ENCODE results near the gene PRDX5.

PRDX5 gene

GRCh38 chr11:64268893-64269539 lies 48.9 kb upstream of the PRDX5 start:
- TF ChIP-seq KLF8 (tag by site-specific recombination; IDR thresholded peaks at IDR 0.05) (peak; percentile 20; the same call in 1 of the 2 replicates), CTCF (tag by site-specific recombination; IDR thresholded peaks at IDR 0.05) (no peak), ZNF529 (tag by site-specific recombination; IDR thresholded peaks at IDR 0.05; ENCODE audit: insufficient replicate concordance) (no peak), ZNF366 (tag by site-specific recombination; conservative IDR thresholded peaks at IDR 0.05) (0 out of 2 replicates have a peak, but pooled peaks have one; percentile 14), SP3 (tag by site-specific recombination; IDR thresholded peaks at IDR 0.05) (peak; percentile 53; the same call in 1 of the 2 replicates), ZNF311 (tag by site-specific recombination; IDR thresholded peaks at IDR 0.05; ENCODE audit: borderline replicate concordance) (no peak), SETDB1 (IDR thresholded peaks at IDR 0.05; ENCODE audit: insufficient read length, low read length) (no peak), BCL11A (tag by site-specific recombination; IDR thresholded peaks at IDR 0.05; ENCODE audit: low read depth) (peak; percentile 37; the same call in 1 of the 2 replicates), ZBTB17 (tag by site-specific recombination; IDR thresholded peaks at IDR 0.05) (0 out of 2 replicates have a peak, but pooled peaks have one; percentile 45), ZNF341 (tag by site-specific recombination; IDR thresholded peaks at IDR 0.05; ENCODE audit: low read depth) (0 out of 2 replicates have a peak, but pooled peaks have one; percentile 49), ZBTB48 (tag by site-specific recombination; IDR thresholded peaks at IDR 0.05) (0 out of 2 replicates have a peak, but pooled peaks have one; percentile 8), ZNF133 (tag by site-specific recombination; IDR thresholded peaks at IDR 0.05) (no peak), ZNF362 (tag by site-specific recombination; IDR thresholded peaks at IDR 0.05) (no peak), ZNF580 (tag by site-specific recombination; IDR thresholded peaks at IDR 0.05) (peak; percentile 98), ATF2 (tag by site-specific recombination; IDR thresholded peaks at IDR 0.05; ENCODE audit: low read depth) (no peak), YY2 (tag by site-specific recombination; IDR thresholded peaks at IDR 0.05) (no peak), ZNF354C (tag by site-specific recombination; IDR thresholded peaks at IDR 0.05; ENCODE audit: borderline replicate concordance, low read depth) (no peak), ZBTB20 (tag by site-specific recombination; IDR thresholded peaks at IDR 0.05) (peak; percentile 94), ZBTB11 (tag by site-specific recombination; conservative IDR thresholded peaks at IDR 0.05; ENCODE audit: low read depth) (0 out of 2 replicates have a peak, but pooled peaks have one; percentile 11), ZNF600 (tag by site-specific recombination; IDR thresholded peaks at IDR 0.05) (peak; percentile 89), ZNF16 (tag by site-specific recombination; IDR thresholded peaks at IDR 0.05; ENCODE audit: low read depth) (0 out of 2 replicates have a peak, but pooled peaks have one; percentile 13), GLIS1 (tag by site-specific recombination; IDR thresholded peaks at IDR 0.05) (no peak), MEIS1 (CRISPR knock-in tag; IDR thresholded peaks at IDR 0.05; ENCODE audit: borderline replicate concordance) (no peak; the same call in 1 of the 2 replicates), OVOL3 (tag by site-specific recombination; IDR thresholded peaks at IDR 0.05) (no peak), KLF16 (tag by site-specific recombination; IDR thresholded peaks at IDR 0.05) (0 out of 2 replicates have a peak, but pooled peaks have one; percentile 9), PATZ1 (tag by site-specific recombination; IDR thresholded peaks at IDR 0.05) (0 out of 2 replicates have a peak, but pooled peaks have one; percentile 12)
- Histone ChIP-seq H3K27ac (ENCODE audit: extremely low read depth, low read depth, low read length) (peak overlapping the region; percentile 83), H3K4me1 (ENCODE audit: control insufficient read depth, insufficient read depth, low read length) (peaks cover 2% of the 10 kb centered on the region; the same call in 1 of the 2 replicates), H3K4me3 (ENCODE audit: low read depth, low read length) (peak overlapping the region; percentile 56), H3K36me3 (ENCODE audit: control insufficient read depth in 2 of 2, insufficient read depth in 1 of 2, low read length in 2 of 2) (peaks cover 0 to 33% of the 10 kb centered on the region in 2 experiments; a peak in 1 of 3 replicates), H3K9me3 (ENCODE audit: control insufficient read depth, insufficient read depth, low read depth, low read length) (no peaks in the 10 kb centered on the region)
- POLR2A ChIA-PET: interaction anchor here (0.7 to 7.0 kb wide), 12 partner anchors 11 to 86 kb away, joined by 3 to 96 read pairs (median 12); partner anchors contain the start of genes BAD, ESRRA, FERMT3 and FKBP2
- CTCF ChIA-PET: interaction anchor here (0.6 to 6.8 kb wide), 7 partner anchors 17 to 102 kb away, joined by 3 to 81 read pairs (median 5); partner anchors contain the start of genes CATSPERZ, ESRRA and PLCB3

Data from HEK293 (cell line).